T1000 (cell line): ENCODE measurements around the gene MND1.
A peak's percentile ranks its signal among the peaks of the same experiment; 100 is the strongest.

Experiments used
- DNase-seq: peaks from one replicate; lab custom pipeline; 2025; ENCODE audit warnings: mixed read lengths; lab: John Stamatoyannopoulos, UW

MND1 gene

GRCh38 chr4:153344131-153345011 lies at the start of gene MND1:
Gene MND1, plus strand, starts transcription at chr4:153344688. Its CDS starts 50 bp downstream, at chr4:153344738.
- peak; percentile 67 for DNase-seq

GRCh38 chr4:153295131-153295755 lies 49.2 kb upstream of the MND1 start:
- no peak for DNase-seq

GRCh38 chr4:153296040-153296823 lies 48.3 kb upstream of the MND1 start:
- no peak for DNase-seq

GRCh38 chr4:153297116-153297515 lies 47.4 kb upstream of the MND1 start:
- no peak for DNase-seq

GRCh38 chr4:153310793-153311192 lies 33.7 kb upstream of the MND1 start:
- no peak for DNase-seq

- DNase-seq: no peak
These were observed 29.6 kb upstream of the MND1 start for GRCh38 chr4:153314915-153315314.

- DNase-seq: no peak
These were observed 25.7 kb upstream of the MND1 start for GRCh38 chr4:153318696-153319320.

GRCh38 chr4:153322791-153323190 lies 21.7 kb upstream of the MND1 start:
- DNase-seq: no peak

- DNase-seq: no peak
These were observed 20.4 kb upstream of the MND1 start for GRCh38 chr4:153324046-153324445.

- no peak for DNase-seq
These were observed 18.9 kb upstream of the MND1 start for GRCh38 chr4:153325558-153325957.

- DNase-seq: no peak
These were observed 18.0 kb upstream of the MND1 start for GRCh38 chr4:153326513-153326912.

GRCh38 chr4:153327247-153327646 lies 17.2 kb upstream of the MND1 start:
- no peak for DNase-seq

GRCh38 chr4:153332936-153333335 lies 11.6 kb upstream of the MND1 start:
- DNase-seq: no peak

- DNase-seq: no peak
These were observed 10.6 kb upstream of the MND1 start for GRCh38 chr4:153333874-153334273.

- DNase-seq: no peak
These were observed 8.8 kb upstream of the MND1 start for GRCh38 chr4:153335665-153336064.

- no peak for DNase-seq
These were observed 6.8 kb upstream of the MND1 start for GRCh38 chr4:153337686-153338085.

- no peak for DNase-seq
These were observed 2.9 kb upstream of the MND1 start for GRCh38 chr4:153341575-153342090.

GRCh38 chr4:153342751-153343552 lies 1.5 kb upstream of the MND1 start:
- DNase-seq: no peak

- no peak for DNase-seq
These were observed 809 bp downstream of the MND1 start for GRCh38 chr4:153345012-153345981.

- DNase-seq: no peak
These were observed 1.5 kb downstream of the MND1 start for GRCh38 chr4:153346031-153346430.
